ENCODE results near the gene FLT4. TPM values are rescaled to one million over a fixed set of nuclear protein-coding genes. Genes with fewer than 3 reads are reported as not detected.
"Not testable (repeated sequence)": the region's sequence is repeated elsewhere in the genome, so short reads cannot be mapped to it uniquely, and the experiment has no call there.

FLT4 gene
- total RNA-seq, 6 experiments from 2014 or later, result not detected

DNA sequence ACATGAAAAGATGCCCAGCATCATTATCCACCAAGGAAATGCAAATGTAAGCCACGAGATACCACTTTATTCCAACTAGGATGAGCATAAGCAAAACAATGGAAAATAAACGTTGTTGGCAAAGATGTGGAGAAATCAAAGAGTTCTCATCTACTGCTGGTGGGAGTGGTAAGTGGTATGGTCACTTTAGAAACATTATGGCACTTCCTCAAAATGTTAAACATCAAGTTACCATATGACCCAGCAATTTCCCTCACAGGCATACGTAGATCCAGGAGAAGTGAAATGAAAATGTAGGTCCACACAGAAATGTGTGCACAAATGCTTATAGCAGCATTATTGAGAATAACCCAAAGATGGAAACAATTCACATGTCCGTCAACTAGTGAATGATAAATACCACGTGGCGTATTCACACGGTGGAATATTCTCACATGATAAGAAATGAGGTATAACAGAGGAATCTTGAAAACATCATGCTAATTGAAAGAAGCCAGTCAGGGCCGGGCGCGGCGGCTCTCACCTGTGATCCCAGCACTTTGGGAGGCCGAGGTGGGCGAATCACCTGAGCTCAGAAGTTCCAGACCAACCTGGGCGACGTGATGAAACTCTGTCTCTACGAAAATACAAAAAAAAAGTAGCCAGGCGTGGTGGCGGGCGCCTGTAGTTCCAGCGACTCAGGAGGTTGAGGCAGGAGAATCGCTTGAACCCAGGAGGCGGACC lies 16.4 kb upstream of the FLT4 start:
- DNase-seq, result no peak
- Mint-ChIP-seq H3K9me3 (no peaks in the 10 kb centered on the region; the same call in 1 of the 2 replicates), H3K36me3 (ENCODE audit: low read depth) (no peaks in the 10 kb centered on the region), H3K4me1 (ENCODE audit: low read depth) (no peaks in the 10 kb centered on the region), H3K27ac (no peak overlapping the region), H3K4me3 (no peak overlapping the region), H3K27me3 (ENCODE audit: insufficient read depth) (peaks cover 7% of the 10 kb centered on the region)
- TF ChIP-seq, protein P1, sequence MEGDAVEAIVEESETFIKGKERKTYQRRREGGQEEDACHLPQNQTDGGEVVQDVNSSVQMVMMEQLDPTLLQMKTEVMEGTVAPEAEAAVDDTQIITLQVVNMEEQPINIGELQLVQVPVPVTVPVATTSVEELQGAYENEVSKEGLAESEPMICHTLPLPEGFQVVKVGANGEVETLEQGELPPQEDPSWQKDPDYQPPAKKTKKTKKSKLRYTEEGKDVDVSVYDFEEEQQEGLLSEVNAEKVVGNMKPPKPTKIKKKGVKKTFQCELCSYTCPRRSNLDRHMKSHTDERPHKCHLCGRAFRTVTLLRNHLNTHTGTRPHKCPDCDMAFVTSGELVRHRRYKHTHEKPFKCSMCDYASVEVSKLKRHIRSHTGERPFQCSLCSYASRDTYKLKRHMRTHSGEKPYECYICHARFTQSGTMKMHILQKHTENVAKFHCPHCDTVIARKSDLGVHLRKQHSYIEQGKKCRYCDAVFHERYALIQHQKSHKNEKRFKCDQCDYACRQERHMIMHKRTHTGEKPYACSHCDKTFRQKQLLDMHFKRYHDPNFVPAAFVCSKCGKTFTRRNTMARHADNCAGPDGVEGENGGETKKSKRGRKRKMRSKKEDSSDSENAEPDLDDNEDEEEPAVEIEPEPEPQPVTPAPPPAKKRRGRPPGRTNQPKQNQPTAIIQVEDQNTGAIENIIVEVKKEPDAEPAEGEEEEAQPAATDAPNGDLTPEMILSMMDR (IDR thresholded peaks at IDR 0.05), result no peak

DNA sequence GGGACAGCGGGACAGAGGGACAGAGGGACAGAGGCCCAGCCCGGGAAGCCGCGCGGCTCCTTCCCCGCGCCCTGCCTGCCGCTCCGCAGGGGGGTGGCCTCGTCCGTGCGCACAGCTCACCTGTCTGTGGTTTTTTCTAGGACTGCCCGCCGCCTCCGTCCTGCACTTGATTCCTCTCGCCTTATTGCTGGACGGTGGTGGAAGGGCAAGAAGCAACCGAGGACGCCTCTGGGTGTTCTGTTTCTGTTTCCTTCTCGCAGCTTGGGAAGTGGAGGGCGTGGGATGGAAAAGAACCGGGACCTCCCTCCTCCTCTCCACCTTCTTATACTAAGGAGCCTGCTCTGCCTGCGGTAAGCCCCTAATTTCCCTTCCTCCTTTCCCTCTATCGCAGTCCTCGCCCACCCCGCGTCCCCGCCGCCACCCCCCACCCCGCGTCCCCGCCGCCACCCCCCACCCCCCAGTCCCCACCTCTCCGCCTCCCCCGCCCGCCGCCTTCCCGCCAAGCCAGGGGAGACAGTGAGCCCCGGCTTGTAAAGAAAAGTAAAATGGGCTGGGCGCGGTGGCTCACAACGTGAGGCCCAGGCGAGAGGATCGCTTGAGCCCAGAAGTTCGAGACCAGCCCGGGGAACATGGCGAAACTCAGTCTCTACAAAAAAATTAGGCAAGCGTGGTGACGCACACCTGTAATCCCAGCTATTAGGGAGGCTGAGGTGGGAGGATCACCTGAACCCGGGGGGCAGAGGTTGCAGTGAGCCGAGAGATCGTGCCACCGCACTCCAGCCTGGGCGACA lies 9.6 kb upstream of the FLT4 start:
- TF ChIP-seq, protein P1 (IDR thresholded peaks at IDR 0.05), result no peak
- H3K4me1 Mint-ChIP-seq (ENCODE audit: low read depth), result no peaks in the 10 kb centered on the region
- peaks cover 3% of the 10 kb centered on the region for H3K27me3 Mint-ChIP-seq (ENCODE audit: insufficient read depth)
- DNase-seq, result no peak
- H3K27ac Mint-ChIP-seq, result no peak overlapping the region
- H3K9me3 Mint-ChIP-seq, result peaks cover 5% of the 10 kb centered on the region; the same call in 1 of the 2 replicates
- H3K36me3 Mint-ChIP-seq (ENCODE audit: low read depth), result no peaks in the 10 kb centered on the region
- H3K4me3 Mint-ChIP-seq, result no peak overlapping the region

DNA sequence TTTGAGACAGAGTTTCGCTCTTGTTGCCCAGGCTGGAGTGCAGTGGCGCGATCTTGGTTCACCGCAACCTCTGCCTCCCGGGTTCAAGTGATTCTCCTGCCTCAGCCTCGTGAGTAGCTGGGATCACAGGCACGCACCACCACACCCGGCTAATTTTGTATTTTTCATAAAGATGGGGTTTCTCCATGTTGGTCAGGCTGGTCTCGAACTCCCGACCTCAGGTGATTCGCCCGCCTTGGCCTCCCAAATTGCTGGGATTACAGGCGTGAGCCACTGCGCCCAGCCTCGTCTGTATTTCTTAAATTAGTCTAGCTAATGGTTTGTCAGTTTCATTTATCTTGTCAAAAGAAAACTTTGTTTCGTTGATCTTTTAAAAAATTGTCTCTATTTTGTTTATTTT lies 5.8 kb upstream of the FLT4 start:
- H3K27ac Mint-ChIP-seq; H3K4me1 Mint-ChIP-seq (ENCODE audit: low read depth); H3K27me3 Mint-ChIP-seq (ENCODE audit: insufficient read depth); H3K4me3 Mint-ChIP-seq; H3K36me3 Mint-ChIP-seq (ENCODE audit: low read depth); H3K9me3 Mint-ChIP-seq; DNase-seq: not testable (repeated sequence)

DNA sequence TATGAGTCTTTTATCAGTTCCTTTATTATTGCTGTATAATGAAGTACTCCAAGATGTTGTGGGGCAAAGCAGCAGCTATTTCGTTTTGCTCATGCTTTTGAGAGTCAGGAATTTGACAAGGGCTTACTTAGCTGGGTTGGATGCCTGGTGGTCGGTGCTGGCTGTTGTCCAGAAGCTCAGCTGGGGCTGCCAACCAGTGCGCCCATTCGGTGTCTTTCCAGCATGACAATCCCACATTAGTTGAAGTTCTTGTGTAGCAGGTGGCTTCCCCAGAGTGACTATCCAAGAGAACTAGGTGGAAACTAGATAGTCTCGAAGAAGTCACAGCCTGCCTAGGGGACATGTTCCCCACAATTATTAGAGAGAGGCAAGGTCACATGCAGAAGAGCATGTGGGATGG lies 3.4 kb upstream of the FLT4 start:
- no peaks in the 10 kb centered on the region; the same call in 1 of the 2 replicates for H3K36me3 Mint-ChIP-seq (ENCODE audit: low read depth)
- DNase-seq, result no peak
- peaks cover 8% of the 10 kb centered on the region; the same call in 1 of the 2 replicates for H3K4me1 Mint-ChIP-seq (ENCODE audit: low read depth)
- H3K27ac Mint-ChIP-seq, result no peak overlapping the region
- peaks cover 13% of the 10 kb centered on the region for H3K27me3 Mint-ChIP-seq (ENCODE audit: insufficient read depth)
- no peak overlapping the region for H3K4me3 Mint-ChIP-seq
- peaks cover 17% of the 10 kb centered on the region; the same call in 1 of the 2 replicates for H3K9me3 Mint-ChIP-seq
- TF ChIP-seq, protein P1 (IDR thresholded peaks at IDR 0.05), result no peak

DNA sequence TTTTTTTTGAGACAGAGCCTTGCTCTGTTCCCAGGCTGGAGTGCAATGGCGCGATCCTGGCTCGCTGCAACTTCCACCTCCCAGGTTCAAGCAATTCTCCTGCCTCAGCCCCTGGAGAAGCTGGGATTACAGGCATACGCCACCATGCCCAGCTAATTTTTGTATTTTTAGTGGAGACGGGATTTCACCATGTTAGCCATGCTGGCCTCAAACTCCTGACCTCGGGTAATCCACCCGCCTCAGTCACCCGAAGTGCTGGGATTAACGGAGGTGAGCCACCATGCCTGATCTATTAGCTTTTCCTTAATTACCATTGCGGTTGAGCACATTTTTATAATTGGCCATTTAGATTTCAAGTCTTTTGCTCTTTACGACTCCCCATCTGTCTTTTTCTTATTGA lies 2.9 kb upstream of the FLT4 start:
- H3K9me3 Mint-ChIP-seq, result peaks cover 17% of the 10 kb centered on the region; the same call in 1 of the 2 replicates
- no peak for DNase-seq
- H3K4me1 Mint-ChIP-seq (ENCODE audit: low read depth), result peaks cover 8% of the 10 kb centered on the region; the same call in 1 of the 2 replicates
- H3K4me3 Mint-ChIP-seq, result no peak overlapping the region
- H3K27me3 Mint-ChIP-seq (ENCODE audit: insufficient read depth), result peaks cover 13% of the 10 kb centered on the region
- no peak overlapping the region for H3K27ac Mint-ChIP-seq
- TF ChIP-seq, protein P1 (IDR thresholded peaks at IDR 0.05), result no peak
- no peaks in the 10 kb centered on the region; the same call in 1 of the 2 replicates for H3K36me3 Mint-ChIP-seq (ENCODE audit: low read depth)
